ENCODE results near the gene NCR3LG1. TPM values are rescaled to one million over a fixed set of nuclear protein-coding genes. Genes with fewer than 3 reads are reported as not detected.
A peak's percentile ranks its signal among the peaks of the same experiment; 100 is the strongest.

Gene NCR3LG1
- polyA plus RNA-seq, 1 of the 3 experiments (the other 2 are of a cell fraction) = 0.67 TPM

GRCh38 chr11:17354601-17354991, 3.0 kb downstream of the NCR3LG1 start (continued):
- no peak for TF ChIP-seq USF2 (IDR thresholded peaks at IDR 0.05; ENCODE audit: borderline replicate concordance, low read depth, low read length)
- TF ChIP-seq MAX (IDR thresholded peaks at IDR 0.05; ENCODE audit: low read depth) = no peak
- TF ChIP-seq PBX3 (IDR thresholded peaks at IDR 0.05) = no peak
- TF ChIP-seq SMC3 (IDR thresholded peaks at IDR 0.05; ENCODE audit: low read depth, low read length) = peak; percentile 44
- peak; percentile 42 for TF ChIP-seq RAD21 (IDR thresholded peaks at IDR 0.05; ENCODE audit: low read length)

GRCh38 chr11:17366495-17366894, 14.9 kb downstream of the NCR3LG1 start:
- no peak for TF ChIP-seq ELF1 (IDR thresholded peaks at IDR 0.05)
- POLR2A ChIA-PET = no interaction called here
- no peaks in the 10 kb centered on the region for H3K9me2 ChIP-seq

GRCh38 chr11:17368551-17368950, 17.0 kb downstream of the NCR3LG1 start:
- no peaks in the 10 kb centered on the region for H3K9me2 ChIP-seq
- H3K27me3 ChIP-seq (ENCODE audit: insufficient read depth) = no peaks in the 10 kb centered on the region
- ChIA-PET POLR2A (no interaction called here), CTCF (interaction anchor here (2.0 to 5.1 kb wide), 2 partner anchors 15 kb away, joined by 7 to 32 read pairs; no protein-coding TSS in a partner anchor)
- peaks cover 20 to 30% of the 10 kb centered on the region in 2 experiments for H3K36me3 ChIP-seq (replicated peaks in 1 of 2; ENCODE audit: control insufficient read depth in 1 of 2, insufficient read depth in 2 of 2, low read length in 1 of 2)
- no peak for DNase-seq
- no peaks in the 10 kb centered on the region for H3F3A ChIP-seq (replicated peaks; ENCODE audit: insufficient read depth)
- H4K20me1 ChIP-seq (ENCODE audit: insufficient read depth) = no peaks in the 10 kb centered on the region
- no peak overlapping the region; a peak in 1 of 4 replicates for H3K4me3 ChIP-seq (ENCODE audit: low read depth in 2 of 2, low read length in 1 of 2)
- WGBS (ENCODE audit: low lambda C conversion rate) = 73% methylated on average over 3 of the region's 3 CpGs
- peaks cover 11% of the 10 kb centered on the region for H3K9me3 ChIP-seq
- TF ChIP-seq NFIC (IDR thresholded peaks at IDR 0.05; ENCODE audit: borderline replicate concordance) (no peak), SIN3A (IDR thresholded peaks at IDR 0.05; ENCODE audit: borderline replicate concordance, low read depth, low read length) (no peak), GATA2 (CRISPR knock-in tag; IDR thresholded peaks at IDR 0.05) (no peak), JUND (IDR thresholded peaks at IDR 0.05) (no peak), TCF12 (IDR thresholded peaks at IDR 0.05) (no peak)
- H3K79me2 ChIP-seq (ENCODE audit: insufficient read depth) = no peaks in the 10 kb centered on the region
- no peak overlapping the region for H2AFZ ChIP-seq (ENCODE audit: low read depth)
- H3K27ac ChIP-seq (ENCODE audit: low read depth in 2 of 2, low read length in 1 of 2) = no peak overlapping the region
- no peaks in the 10 kb centered on the region for H3K4me1 ChIP-seq (ENCODE audit: control insufficient read depth in 1 of 2, insufficient read depth in 2 of 2, low read depth in 1 of 2, low read length in 1 of 2)
- no peak overlapping the region for H3K9ac ChIP-seq
- H3K4me2 ChIP-seq = no peak overlapping the region

More at GRCh38 chr11:17366495-17366894, 14.9 kb downstream of the NCR3LG1 start:
- Histone ChIP-seq H3K4me2 (no peak overlapping the region), H3K79me2 (ENCODE audit: insufficient read depth) (no peaks in the 10 kb centered on the region), H3K9ac (no peak overlapping the region), H3K9me3 (peaks cover 10% of the 10 kb centered on the region; the same call in 1 of the 2 replicates), H2AFZ (ENCODE audit: low read depth) (no peak overlapping the region), H3K36me3 (replicated peaks in 1 of 2; ENCODE audit: control insufficient read depth in 1 of 2, insufficient read depth in 2 of 2, low read length in 1 of 2) (peaks cover 20 to 23% of the 10 kb centered on the region in 2 experiments), H3K27ac (ENCODE audit: low read depth in 2 of 2, low read length in 1 of 2) (no peak overlapping the region), H3K27me3 (ENCODE audit: insufficient read depth) (no peaks in the 10 kb centered on the region), H3K4me3 (ENCODE audit: low read depth in 2 of 2, low read length in 1 of 2) (no peak overlapping the region), H3F3A (replicated peaks; ENCODE audit: insufficient read depth) (no peaks in the 10 kb centered on the region), H4K20me1 (ENCODE audit: insufficient read depth) (no peaks in the 10 kb centered on the region), H3K4me1 (ENCODE audit: control insufficient read depth in 1 of 2, insufficient read depth in 2 of 2, low read depth in 1 of 2, low read length in 1 of 2) (no peaks in the 10 kb centered on the region)
- CTCF ChIA-PET = interaction anchor here (0.8 to 5.1 kb wide), 6 partner anchors 10 to 161 kb away, joined by 3 to 32 read pairs (median 5); partner anchors contain the start of gene KCNJ11
- WGBS (ENCODE audit: low lambda C conversion rate) = 67% methylated on average over 1 of the region's 1 CpG
- no peak for DNase-seq
